GF-D8 (cell line): ENCODE measurements around the gene AMFR.

Experiments
- DNase-seq: peaks from one replicate; lab custom pipeline; 2025; lab: John Stamatoyannopoulos, UW

AMFR gene

DNA sequence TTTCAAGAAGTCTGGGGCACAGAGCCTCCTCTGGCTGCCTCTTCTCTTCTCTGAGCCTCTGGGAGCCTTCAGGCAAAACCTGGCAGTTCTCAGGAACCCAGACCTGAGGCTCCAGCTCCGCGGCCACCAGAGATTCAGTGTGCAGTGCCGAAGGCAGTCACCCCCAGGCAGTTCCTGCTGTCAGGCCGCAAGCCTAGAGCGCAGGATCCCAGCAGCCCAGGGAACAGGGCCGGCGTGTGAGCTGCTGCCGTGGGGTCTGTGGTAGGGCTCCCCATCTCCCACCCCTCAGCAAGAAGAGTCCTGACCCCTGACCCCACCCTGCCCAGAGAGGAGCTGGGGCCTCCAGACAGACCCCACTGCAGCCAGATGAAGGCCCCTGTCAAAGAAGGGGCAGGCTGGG lies 78.2 kb downstream of the AMFR start:
- no peak for DNase-seq

DNA sequence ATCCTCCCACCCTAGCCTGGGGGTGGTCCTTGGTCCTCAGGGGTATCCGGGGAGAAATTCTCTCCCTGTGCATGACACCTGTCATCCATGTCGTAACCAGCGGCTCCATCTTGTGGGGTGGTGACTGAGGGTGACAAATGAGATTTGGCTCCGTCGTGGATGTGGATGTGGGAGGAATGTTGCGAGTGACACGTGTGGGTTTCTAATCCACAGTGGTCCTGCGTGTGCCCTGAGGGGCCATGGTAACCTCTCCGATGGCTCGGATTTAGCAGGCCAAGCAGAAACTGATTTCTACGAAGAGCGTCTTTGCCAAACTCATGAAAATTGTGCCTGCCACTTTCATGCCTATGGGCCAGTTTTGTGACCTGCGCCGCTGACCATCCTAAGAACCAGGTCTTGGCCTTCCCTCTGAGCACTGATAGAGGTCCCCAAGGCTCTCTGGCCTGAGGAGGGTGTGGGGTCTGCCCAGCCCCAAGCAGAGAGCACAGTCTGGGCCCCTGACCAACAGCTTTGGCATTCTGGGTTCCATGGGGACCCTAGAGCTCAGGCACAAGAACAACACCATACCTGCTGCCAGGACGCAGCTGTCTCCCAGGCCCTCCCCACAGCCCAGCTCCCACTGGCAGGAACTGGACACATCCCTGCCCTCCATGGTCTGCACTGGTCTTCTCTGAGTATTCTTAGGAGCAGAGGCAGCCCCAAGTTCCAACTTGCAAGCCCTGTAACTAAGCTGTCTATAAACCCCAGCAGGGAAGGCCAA lies 79.0 kb downstream of the AMFR start:
- no peak for DNase-seq

DNA sequence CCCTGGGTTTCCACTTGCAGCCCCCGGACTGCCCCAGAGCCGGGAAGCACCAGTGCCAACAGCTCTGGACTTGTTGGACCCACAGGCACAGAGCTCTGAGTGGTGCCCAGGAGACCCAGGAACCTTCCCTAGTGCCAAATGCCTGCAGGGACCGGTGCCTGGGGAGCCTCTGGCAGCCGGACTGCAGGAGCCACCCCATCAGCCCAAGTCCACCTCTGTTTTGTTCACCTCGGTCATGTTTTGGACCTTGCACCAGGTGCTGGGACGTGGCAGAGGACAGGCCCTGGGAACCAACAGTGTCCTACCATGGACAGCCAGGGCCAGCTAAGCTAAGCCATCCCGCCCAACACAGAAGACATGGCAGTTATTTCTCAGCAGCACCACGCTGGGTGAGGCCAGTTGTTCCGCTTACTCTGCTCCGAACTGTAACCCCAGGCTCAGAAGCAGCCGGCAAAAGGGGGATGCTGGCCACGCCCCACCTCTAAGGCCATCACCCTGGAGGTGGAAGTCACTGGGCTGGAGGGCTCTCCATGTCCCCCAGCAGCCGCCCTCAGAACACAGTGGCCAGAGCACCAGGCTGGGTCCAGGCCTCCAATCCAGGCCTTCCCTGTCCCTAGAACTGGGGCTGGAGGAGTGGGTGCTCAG lies 79.8 kb downstream of the AMFR start:
- no peak for DNase-seq

DNA sequence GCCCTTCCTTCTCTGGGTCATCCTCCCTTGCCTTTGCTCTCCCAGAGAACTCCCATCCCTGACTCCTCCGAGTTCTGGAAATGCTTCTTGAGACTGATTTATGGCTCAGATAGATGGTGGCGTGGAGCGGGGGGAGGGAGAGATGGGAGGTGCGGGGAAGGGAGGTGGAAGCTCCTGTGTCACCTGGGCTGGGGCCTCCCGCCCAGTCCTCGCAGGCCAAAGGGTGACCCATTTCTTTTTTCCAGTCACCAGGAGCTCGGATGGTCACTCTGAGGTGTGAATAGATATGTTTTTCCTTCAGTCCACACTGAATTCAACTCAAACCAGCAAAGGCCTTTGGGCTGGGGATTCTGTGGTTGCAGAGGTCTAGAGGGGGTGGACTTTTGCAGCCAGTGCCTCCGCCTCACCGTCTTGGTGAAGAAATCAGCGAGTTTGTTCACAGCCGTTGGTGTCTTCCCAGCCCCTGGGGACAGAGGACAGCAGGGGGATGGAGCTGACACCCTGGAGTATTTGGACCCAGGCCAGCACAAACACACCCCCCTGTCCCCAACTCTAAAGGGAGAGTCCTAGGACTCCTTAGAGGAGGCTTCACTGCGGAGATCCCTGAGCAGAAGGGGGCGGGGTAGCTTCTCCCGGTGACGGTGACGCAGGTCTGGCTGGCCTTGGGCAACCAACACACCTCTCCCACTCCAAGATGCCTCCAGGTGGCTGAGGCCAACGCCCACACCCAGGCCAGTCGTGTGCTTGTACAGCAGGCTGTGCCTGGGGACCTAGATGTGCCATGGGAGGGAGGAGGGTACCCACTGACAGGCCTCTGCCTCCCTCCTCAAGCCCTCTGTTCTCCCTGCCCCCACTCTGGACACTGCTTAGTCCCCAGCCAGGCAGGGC lies 80.6 kb downstream of the AMFR start:
- no peak for DNase-seq

DNA sequence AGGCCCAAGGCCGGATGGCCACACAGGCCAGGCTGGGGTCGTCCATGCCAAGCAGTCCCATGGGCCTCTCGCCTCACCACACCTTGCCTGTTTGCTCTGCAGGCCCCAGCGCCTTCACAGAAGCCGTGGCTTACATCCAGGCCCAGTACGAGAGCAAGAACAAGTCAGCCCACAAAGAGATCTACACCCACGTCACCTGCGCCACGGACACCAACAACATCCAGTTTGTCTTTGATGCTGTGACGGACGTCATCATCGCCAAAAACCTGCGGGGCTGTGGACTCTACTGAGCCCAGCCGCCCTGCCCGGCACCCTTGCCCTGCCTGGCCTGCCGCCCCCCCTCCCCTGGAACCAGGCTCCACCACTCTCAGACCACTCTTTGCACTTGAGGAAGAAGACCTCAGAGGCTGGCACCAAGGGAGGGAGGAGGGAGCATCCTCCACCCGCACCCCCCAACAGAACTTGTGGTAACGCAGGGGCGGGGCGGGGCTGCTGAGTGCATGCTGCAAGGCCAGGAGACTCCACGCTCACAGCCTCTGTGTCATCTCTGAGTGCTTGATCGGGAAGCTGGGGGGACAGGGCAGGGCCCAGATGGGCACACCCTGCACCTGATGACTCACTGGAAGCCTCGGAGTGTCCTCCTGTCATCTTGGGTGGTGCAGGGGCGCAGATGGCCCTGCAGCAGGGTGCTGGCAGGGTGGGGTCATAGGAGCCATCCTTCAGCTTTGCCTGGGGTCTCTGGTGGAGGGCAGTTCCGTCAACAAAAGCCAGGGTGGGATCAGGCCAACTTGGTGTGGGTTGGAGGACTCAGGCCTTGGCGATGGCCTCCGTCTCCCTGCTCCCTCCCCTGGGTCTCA lies 81.5 kb downstream of the AMFR start:
- DNase-seq, result no peak

DNA sequence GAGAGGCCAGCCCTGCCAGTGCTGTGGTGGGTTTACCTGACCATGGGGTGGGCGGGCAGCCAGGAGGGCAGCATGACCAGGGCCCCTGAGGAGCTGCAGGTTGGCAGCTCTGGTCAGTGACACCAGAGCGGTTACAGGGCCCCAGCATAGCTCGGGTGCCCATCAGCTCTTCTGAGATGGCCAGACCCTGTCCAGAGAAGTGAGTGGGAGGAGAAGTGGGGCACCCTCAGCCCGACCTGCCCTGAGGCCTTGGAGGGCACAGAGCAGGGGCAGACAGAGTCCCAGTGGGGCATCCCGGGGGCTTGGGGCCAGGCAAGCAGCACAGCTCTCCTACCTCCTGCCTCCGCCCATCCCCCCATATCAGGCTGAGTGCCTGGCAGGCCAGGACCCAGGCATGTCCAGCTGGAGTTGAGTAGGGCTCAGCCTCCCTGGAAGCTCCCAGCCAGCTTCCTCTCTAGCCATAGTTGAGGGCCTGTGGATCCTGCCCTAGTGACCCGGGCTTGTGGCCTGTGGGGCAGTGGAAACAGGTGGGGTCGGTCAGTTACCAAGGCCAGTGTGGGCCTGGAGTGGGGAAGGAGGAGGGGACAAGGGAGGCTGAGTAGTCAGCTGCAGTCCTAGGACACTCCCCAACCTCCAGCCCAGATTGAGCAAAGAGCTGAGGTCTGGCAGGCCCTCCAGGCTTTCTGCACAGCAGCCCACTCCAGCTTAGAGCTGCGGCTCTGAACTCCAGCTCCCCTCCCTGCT lies 83.5 kb downstream of the AMFR start:
- no peak for DNase-seq

DNA sequence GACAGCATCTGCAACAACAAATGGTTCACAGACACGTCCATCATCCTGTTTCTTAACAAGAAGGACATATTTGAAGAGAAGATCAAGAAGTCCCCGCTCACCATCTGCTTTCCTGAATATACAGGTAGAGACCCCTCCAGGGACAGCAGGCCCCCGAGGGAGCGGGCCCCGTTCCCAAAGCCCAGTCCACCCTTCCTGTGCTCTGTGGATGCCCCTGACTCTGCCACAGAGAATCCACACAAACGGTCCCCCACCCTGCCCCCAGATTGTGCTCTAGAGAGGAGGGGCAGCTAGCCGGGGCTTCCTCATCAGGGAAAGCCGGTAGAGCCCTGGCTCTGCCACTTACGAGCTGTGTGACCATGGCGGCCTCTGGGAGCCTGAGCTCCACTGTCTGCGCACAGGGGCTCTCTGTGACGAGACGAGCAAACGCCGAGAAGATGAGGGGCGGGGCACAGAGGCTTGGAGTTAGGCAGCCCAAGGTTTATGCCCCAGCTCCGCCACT lies 84.4 kb downstream of the AMFR start:
- no peak for DNase-seq

DNA sequence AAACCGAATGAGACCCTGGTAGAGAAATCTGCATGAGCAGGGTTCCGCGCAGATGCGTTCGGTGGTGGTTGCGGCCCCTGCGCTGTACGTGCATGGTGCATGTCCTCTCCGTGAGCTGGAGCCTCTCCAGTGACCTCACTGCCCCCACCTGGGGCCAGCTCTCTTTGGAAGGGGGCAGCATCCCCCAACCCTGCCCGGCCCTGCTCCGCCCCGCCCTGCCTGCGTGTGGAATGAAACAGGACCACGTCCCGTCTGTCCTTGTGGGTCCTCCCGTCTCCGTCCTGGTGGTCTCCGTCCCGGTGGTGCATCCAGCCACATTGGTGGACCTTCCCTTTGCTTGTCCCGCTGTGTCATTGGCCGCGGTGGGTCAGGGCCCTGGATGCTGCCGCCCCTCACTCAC lies 84.9 kb downstream of the AMFR start:
- no peak for DNase-seq

DNA sequence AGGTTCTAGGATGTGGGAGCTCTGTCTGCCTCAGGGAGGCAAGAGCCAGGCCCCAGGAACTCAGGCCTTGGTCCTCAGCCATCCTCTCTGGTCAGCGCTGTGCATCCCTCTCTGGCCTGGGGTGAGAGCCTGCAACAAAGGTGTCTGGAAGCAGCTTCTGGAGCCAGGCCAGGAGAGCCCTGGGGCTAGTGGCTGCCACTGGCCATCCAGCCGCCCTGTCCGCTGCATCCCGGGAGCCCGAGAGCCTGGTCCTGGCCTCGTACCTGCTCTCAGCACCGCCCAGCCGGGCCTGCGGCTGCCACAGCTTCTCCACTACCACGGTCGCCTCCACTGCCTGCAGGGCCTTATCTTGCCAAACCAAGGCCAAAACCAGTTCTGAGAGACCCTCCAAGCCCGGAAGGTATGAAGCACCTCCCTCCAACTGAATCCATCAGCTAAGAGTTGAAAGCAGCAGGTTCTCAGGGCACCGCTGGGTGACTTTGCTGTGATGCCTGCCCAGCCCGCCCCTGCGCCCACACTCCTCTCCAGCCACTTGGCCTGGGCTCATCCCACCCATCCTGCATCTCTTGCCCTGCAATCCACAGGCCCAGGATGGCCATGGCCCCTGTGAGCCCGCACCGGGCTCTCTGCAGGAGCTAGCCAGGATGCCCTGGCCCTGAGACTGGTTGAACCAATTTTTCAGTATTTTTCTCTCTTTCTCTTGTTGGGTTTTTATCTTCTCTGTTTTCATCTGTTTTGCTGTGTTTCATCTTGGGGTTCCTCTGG lies 85.7 kb downstream of the AMFR start:
- no peak for DNase-seq

DNA sequence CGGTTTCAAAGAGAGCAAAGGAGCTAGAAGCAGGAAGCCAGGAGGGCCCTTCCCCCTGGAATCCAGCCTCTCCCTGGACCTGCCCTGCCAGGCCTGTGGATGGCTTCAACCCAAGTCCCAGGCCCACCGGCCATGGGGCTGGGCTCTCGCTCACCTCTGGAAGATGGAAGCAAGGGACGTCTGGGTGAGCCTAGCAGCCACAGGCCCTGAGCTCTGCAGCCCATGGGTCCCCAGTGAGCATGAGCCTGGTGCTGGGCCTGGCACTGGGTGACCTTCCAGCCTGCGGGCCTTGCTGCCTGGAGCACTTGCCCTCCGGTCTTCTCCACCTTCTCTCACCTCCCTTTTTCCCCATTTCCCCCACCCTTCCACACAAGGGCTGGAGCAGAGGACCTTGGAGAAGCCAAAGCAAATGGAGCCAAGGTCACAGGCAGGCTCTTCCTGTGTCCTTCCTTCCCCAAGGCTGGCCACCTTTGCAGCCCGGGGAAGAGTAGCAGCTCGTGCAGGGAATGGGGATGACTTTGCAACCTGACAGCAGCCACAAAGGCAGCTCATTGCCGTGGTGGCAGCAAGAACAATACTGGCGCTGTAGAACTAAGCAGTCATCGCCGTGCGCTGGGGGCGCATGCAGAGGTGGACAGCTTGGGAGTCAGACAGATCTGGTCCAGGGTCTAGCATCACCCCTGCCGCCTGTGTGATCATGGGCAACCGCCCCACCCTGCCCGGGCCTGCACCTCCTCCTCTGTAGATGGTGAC lies 86.6 kb downstream of the AMFR start:
- no peak for DNase-seq

DNA sequence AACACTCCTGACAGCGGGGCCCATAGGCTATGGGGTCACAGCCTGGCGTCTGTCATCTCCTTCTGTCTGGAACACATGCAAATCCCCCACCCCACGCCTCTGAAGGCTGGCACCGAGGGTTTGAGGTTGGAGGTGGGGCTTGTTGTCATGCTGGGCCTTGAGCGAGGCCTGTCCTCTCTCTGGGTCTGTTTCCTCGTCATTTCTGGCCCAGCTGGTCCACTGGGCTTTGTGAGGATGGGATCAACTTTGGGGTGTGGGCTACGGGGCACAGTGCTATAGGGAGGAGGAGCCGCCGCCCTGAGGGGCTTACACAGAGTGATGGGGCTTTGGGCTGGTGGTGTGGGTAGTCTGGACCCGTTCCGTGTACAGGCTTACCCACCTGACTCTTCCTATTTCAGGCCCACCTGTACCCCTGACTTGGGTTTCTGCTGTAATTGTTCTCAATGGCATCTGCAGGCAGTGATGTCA lies 87.5 kb downstream of the AMFR start:
- DNase-seq, result no peak

DNA sequence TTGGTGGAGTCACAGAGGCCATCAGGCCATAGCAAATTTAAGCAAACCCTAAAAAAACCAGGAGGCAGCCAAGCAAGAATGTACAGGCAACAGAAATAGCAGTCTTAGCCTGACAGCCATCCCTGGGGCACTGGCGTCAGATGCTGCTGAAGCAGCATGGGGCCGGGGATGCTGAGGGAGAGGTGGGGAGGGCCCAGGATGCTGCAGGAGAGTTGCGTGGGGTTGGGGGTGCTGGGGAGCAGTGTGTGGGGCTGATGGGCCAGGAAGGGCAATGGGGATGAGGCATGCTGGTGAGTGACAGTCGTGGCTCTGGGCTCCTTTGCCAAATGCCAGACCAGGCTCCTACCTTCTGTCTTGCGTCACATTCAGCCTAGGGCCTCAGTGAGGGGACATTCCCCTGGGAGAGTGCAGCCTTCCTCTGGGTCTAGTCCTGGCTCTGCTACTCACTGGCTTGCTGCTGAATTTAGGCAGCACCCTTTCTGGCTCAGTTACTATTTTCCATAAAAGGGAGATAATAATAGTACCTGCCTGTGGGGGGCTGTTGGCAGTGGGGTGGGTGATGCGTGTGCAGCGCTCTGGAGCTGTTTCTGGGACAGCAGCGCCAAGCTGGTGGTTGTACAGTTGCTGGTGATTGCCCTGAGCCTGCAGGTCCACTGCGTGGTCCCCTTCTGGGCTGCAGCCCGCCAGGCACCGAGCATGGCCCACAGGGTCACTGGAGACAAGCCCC lies 88.1 kb downstream of the AMFR start:
- DNase-seq, result no peak

DNA sequence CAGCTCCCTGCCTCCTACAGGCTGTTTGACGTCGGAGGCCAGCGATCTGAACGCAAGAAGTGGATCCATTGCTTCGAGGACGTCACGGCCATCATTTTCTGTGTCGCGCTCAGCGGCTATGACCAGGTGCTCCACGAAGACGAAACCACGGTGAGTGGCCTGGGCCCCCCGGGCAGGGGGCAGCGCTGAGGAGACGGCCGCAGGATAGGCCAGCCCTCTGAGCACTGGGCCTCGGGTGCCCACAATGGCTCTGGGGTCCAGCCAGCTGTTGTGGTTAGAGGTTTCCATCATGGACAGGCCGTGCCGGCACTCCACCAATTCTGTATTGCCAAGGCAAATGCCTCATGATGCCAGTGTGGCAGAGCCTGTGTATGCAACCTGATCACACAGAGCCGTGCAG lies 88.6 kb downstream of the AMFR start:
- DNase-seq, result no peak

DNA sequence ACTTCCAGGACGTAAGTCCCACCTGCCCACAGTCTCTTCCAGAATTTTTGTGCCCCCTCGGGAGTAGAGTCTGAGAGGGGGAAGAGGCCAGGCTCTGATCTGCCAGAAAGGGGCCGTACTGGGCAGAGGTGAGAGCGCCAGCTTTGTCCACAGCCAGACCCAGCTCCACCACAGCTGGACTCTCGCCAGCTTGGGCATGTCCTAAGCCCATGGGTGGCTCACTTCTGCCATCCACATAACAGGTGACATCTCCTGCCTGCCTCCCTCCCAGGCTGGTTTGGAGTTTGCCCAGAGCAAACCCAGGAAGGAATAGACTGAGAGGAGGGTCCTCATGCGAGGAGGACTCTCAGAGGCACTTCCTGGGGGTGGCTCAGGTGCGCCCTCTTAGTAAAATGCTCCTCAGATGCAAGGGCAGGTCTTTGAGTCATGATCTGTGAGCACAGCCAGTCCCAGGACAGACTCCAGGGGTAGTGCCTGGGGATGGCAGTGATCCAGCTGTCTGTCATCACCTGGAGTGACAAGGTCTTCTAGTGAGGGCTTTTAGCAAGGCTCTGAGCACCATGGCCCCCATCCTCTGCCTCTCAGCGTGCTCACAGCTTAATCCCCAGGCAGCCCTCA lies 89.2 kb downstream of the AMFR start:
- no peak for DNase-seq

DNA sequence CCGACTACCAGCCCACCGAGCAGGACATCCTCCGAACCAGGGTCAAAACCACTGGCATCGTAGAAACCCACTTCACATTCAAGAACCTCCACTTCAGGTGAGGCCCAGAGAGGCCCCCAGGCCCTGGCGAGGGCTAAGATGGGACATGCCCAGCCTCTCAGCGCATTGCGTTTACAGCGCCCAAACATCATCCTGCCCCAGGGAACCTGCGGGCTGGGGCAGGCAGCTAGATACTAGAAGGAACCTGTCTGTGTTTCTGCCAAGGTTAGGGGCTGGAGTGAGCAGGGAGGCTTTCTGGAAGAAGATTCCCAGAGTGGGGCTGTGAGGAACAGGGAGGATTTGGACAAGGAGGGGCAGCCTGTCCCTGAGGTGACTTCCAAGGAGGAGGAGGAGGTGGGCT lies 90.6 kb downstream of the AMFR start:
- no peak for DNase-seq

DNA sequence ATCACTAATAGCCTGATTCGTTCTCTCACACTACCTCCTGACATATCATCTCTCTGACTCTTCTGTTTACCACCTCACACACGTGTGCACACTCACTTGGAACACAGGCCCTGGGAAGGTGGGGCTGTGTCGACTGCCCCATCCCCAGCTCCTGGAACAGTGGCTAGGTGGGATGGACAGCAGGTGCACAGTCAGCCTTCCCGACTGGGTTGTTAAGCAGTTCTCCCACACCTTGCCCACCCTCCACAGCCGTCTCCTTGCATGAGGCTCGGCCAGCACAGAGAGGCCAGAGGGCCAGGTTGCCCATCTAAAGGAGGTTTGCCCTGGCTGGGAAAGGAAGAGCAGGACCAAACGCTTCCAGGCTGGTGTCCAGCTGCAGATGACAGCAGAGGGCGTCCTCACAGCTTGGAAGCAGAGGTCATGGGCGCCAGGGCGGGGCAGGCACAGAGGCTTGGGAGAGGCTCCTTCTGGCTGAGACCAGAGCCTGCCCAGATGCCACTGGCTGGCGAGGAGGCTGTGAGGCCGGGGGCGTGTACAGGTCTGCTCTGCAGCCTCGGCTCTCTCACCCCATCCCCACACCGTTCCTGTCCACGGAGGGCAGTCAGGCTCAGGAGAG lies 92.8 kb downstream of the AMFR start:
- no peak for DNase-seq

DNA sequence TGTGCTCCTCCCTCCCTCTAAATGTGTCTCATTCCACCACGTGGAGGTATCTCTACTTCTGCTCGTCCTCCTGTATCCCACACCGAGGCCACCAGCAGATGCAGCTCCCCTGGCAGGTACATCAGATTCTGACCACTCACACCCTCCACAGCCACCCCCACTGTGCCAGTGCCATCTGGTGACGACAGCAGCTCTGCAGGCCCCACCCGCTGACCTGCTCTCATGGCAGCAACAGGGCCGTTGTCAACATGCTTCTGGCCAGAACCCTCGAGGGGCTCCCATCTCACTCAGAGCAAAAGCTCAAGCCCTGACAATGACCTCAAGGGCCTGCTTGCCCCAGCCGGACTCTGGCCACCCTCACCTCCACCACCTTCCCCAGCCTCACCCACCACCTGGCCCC lies 93.4 kb downstream of the AMFR start:
- no peak for DNase-seq

DNA sequence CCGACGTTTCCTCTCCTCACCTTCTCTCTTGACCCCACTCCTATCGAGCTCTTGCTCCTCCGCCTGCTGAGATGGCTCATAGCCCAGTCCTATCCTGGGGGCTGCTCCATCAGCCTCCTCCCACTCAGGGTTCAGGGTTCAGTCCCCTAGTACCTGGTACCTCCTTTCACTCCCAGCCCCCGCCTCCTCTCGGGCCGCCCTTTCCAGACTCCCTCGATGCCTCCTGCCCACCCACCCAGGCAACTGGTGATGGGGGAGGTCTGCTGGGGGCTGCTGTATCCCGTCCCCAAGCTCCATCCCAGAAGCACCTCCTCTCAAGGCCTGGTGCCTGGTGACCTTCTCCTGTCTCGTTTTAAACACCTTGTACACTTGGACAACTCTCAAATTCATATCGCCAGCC lies 93.9 kb downstream of the AMFR start:
- no peak for DNase-seq
